Colonic mucosa (tissue), 4 donors: ENCODE measurements around the gene AGRN. TPM values are rescaled to one million over a fixed set of nuclear protein-coding genes. Genes with fewer than 3 reads are reported as not detected.

Experiments
- DNase-seq: peaks from one replicate; pipeline ENCODE4 v3.0.0-alpha.2; 2020
- H3K27ac ChIP-seq: fragments of 200-600 bp; one replicate; pipeline ENCODE4 v1.8.0; 2021
- H3K27me3 ChIP-seq: fragments of 200-600 bp; one replicate; pipeline ENCODE4 v1.8.0; 2021
- H3K36me3 ChIP-seq: fragments of 200-600 bp; one replicate; pipeline ENCODE4 v1.8.0; 2021
- H3K4me1 ChIP-seq: fragments of 200-600 bp; one replicate; pipeline ENCODE4 v1.8.0; 2021; ENCODE audit warnings: mild to moderate bottlenecking
- H3K4me3 ChIP-seq: fragments of 200-600 bp; one replicate; pipeline ENCODE4 v1.8.0; 2021
- H3K9ac ChIP-seq, 2 donors: one replicate each; pipeline ENCODE4 v1.7.0; 2013; ENCODE audit warnings: control low read depth in 2 of 2, low read depth in 2 of 2, low read length in 2 of 2
- H3K9me3 ChIP-seq: fragments of 200-600 bp; one replicate; pipeline ENCODE4 v1.8.0; 2021
- CTCF ChIP-seq: fragments of 200-600 bp; IDR thresholded peaks from one replicate; pipeline ENCODE4 v1.8.0; 2022; ENCODE audit warnings: antibody characterized with exemption, mild to moderate bottlenecking
- intact Hi-C: fragments of 100-400 bp; cut with DNase I; formaldehyde crosslinking; loops from one replicate; pipeline ENCODE4 v1.14.1; 2022
- total RNA-seq, 2 donors: library from RNA; stranded (reverse); fragmentation: NEBNext Ultra II Directional in 1 of 2; extraction: Animal tissue kit (Norgen Biotek cat#: 25700) in 1 of 2; gene quantifications; one replicate each; pipeline ENCODE4 v1.2.1, GENCODE V29; 2021
- donor health status: healthy.
- donor health status: DM: no; HTN: no; CAD: no.
- donor health status: DM: no; HTN: no; CAD: no.

Gene AGRN
- total RNA-seq, 2 donors from 2014 or later: 68.1 to 106 TPM

- Histone ChIP-seq H3K4me3 (no peak overlapping the region), H3K27me3 (peaks cover 51% of the 10 kb centered on the region), H3K36me3 (no peaks in the 10 kb centered on the region), H3K27ac (no peak overlapping the region), H3K9ac (no peak overlapping the region), H3K4me1 (peaks cover 12% of the 10 kb centered on the region), H3K9me3 (no peaks in the 10 kb centered on the region)
- TF ChIP-seq CTCF: no peak
- intact Hi-C loops: no loop called here
- DNase-seq: no peak
Measured at GRCh38 chr1:1058088-1058905, 38.4 kb downstream of the AGRN start.

- no peak for DNase-seq
- no peaks in the 10 kb centered on the region for H3K9me3 ChIP-seq
- H3K4me3 ChIP-seq: peak overlapping the region; percentile 40
- peaks cover 16% of the 10 kb centered on the region for H3K4me1 ChIP-seq
- intact Hi-C loops: no loop called here
- no peak for TF ChIP-seq CTCF
- H3K9ac ChIP-seq: no peak overlapping the region
- H3K27ac ChIP-seq: no peak overlapping the region
- no peaks in the 10 kb centered on the region for H3K36me3 ChIP-seq
- peaks cover 53% of the 10 kb centered on the region for H3K27me3 ChIP-seq
Measured at GRCh38 chr1:1058921-1059493, 39.1 kb downstream of the AGRN start.

GRCh38 chr1:1059494-1060280, 39.8 kb downstream of the AGRN start:
- peak overlapping the region; percentile 40 for H3K4me3 ChIP-seq
- intact Hi-C loops: loop anchor here (5.0 kb wide), 1 partner anchor 77 kb away; the partner anchor contains the start of gene PERM1
- TF ChIP-seq CTCF: no peak
- peak overlapping the region in 1 of 2 donors; percentile 43 for H3K9ac ChIP-seq
- H3K27ac ChIP-seq: no peak overlapping the region
- DNase-seq: peak; percentile 94
- no peaks in the 10 kb centered on the region for H3K9me3 ChIP-seq
- peaks cover 20% of the 10 kb centered on the region for H3K4me1 ChIP-seq
- peaks cover 57% of the 10 kb centered on the region for H3K27me3 ChIP-seq
- no peaks in the 10 kb centered on the region for H3K36me3 ChIP-seq

GRCh38 chr1:1060281-1061000, 40.5 kb downstream of the AGRN start:
- Histone ChIP-seq H3K27me3 (peaks cover 57% of the 10 kb centered on the region), H3K4me3 (no peak overlapping the region), H3K4me1 (peaks cover 20% of the 10 kb centered on the region), H3K36me3 (no peaks in the 10 kb centered on the region), H3K27ac (no peak overlapping the region), H3K9ac (no peak overlapping the region), H3K9me3 (no peaks in the 10 kb centered on the region)
- no peak for DNase-seq
- intact Hi-C loops: loop anchor here (5.0 kb wide), 1 partner anchor 78 kb away; the partner anchor contains the start of gene PERM1
- TF ChIP-seq CTCF: no peak
